ENCODE results near the gene TNFRSF17. TPM values are rescaled to one million over a fixed set of nuclear protein-coding genes. Genes with fewer than 3 reads are reported as not detected.
"Not testable (repeated sequence)": the region's sequence is repeated elsewhere in the genome, so short reads cannot be mapped to it uniquely, and the experiment has no call there.

Gene TNFRSF17
- total RNA-seq, 2 donors from 2014 or later, result not detected

GRCh38 chr16:11916524-11917285 is 48.3 kb upstream of the TNFRSF17 start:
- H3K4me3 ChIP-seq (ENCODE audit: low read length), result peak overlapping the region; percentile 62
- no peaks in the 10 kb centered on the region for H3K36me3 ChIP-seq (ENCODE audit: control insufficient read depth, insufficient read depth, low read length)
- H3K27ac Mint-ChIP-seq, result peak overlapping the region; percentile 91
- H3K4me1 Mint-ChIP-seq, result peaks cover 28% of the 10 kb centered on the region
- no peak overlapping the region for H3K27ac ChIP-seq (ENCODE audit: low read depth, low read length)
- WGBS, 2 experiments (ENCODE audit: insufficient coverage in 1 of 2, insufficient read length in 1 of 2), result 74 to 83% methylated on average over 11 to 13 of the region's 13 CpGs
- H3K27me3 Mint-ChIP-seq (ENCODE audit: insufficient read depth), result no peaks in the 10 kb centered on the region
- no peaks in the 10 kb centered on the region for H3K27me3 ChIP-seq (ENCODE audit: control insufficient read depth, insufficient read depth, low read length, poor library complexity, severe bottlenecking)
- peaks cover 2% of the 10 kb centered on the region for H3K36me3 Mint-ChIP-seq (ENCODE audit: low read depth)
- H3K9me3 ChIP-seq (ENCODE audit: control insufficient read depth, low read length), result no peaks in the 10 kb centered on the region
- no peaks in the 10 kb centered on the region for H3K4me1 ChIP-seq (ENCODE audit: control insufficient read depth, insufficient read depth, low read length)
- DNase-seq, result peak; percentile 55
- H3K9me3 Mint-ChIP-seq, result no peaks in the 10 kb centered on the region
- H3K9ac ChIP-seq (ENCODE audit: extremely low read depth, low read length, poor library complexity, severe bottlenecking), result peak overlapping the region; percentile 31
- peak overlapping the region; percentile 91 for H3K4me3 Mint-ChIP-seq
- no peak for TF ChIP-seq CTCF (conservative IDR thresholded peaks at IDR 0.05)

- not testable (repeated sequence) for H3K27me3 ChIP-seq (ENCODE audit: control insufficient read depth, insufficient read depth, low read length, poor library complexity, severe bottlenecking); H3K4me3 ChIP-seq (ENCODE audit: low read length); H3K4me1 ChIP-seq (ENCODE audit: control insufficient read depth, insufficient read depth, low read length); H3K36me3 Mint-ChIP-seq (ENCODE audit: low read depth); H3K27me3 Mint-ChIP-seq (ENCODE audit: insufficient read depth); H3K9me3 Mint-ChIP-seq; H3K36me3 ChIP-seq (ENCODE audit: control insufficient read depth, insufficient read depth, low read length); H3K4me1 Mint-ChIP-seq; H3K9me3 ChIP-seq (ENCODE audit: control insufficient read depth, low read length); DNase-seq; H3K27ac Mint-ChIP-seq; H3K27ac ChIP-seq (ENCODE audit: low read depth, low read length); H3K4me3 Mint-ChIP-seq; H3K9ac ChIP-seq (ENCODE audit: extremely low read depth, low read length, poor library complexity, severe bottlenecking)
- 91 to 92% methylated on average over 3 to 10 of the region's 10 CpGs for WGBS, 2 experiments (ENCODE audit: insufficient coverage in 1 of 2, insufficient read length in 1 of 2)
These were observed 41.0 kb upstream of the TNFRSF17 start for GRCh38 chr16:11924046-11924445.

GRCh38 chr16:11927350-11927749 is 37.7 kb upstream of the TNFRSF17 start:
- DNase-seq; H3K4me1 Mint-ChIP-seq; H3K27ac ChIP-seq (ENCODE audit: low read depth, low read length); H3K27me3 ChIP-seq (ENCODE audit: control insufficient read depth, insufficient read depth, low read length, poor library complexity, severe bottlenecking); H3K9ac ChIP-seq (ENCODE audit: extremely low read depth, low read length, poor library complexity, severe bottlenecking); H3K9me3 ChIP-seq (ENCODE audit: control insufficient read depth, low read length); H3K4me3 ChIP-seq (ENCODE audit: low read length); H3K4me3 Mint-ChIP-seq; H3K4me1 ChIP-seq (ENCODE audit: control insufficient read depth, insufficient read depth, low read length); H3K27ac Mint-ChIP-seq; H3K27me3 Mint-ChIP-seq (ENCODE audit: insufficient read depth); H3K36me3 ChIP-seq (ENCODE audit: control insufficient read depth, insufficient read depth, low read length); H3K36me3 Mint-ChIP-seq (ENCODE audit: low read depth); H3K9me3 Mint-ChIP-seq: not testable (repeated sequence)
- 79 to 100% methylated on average over 4 to 10 of the region's 13 CpGs for WGBS, 2 experiments (ENCODE audit: insufficient coverage in 1 of 2, insufficient read length in 1 of 2)

GRCh38 chr16:11941945-11942344 is 23.1 kb upstream of the TNFRSF17 start, which contains the start of gene NPIPB2:
Gene NPIPB2 (minus strand): TSS chr16:11942045. CDS start chr16:11942045, 0 bp downstream.
- H3K27ac Mint-ChIP-seq; H3K4me3 Mint-ChIP-seq; H3K4me3 ChIP-seq (ENCODE audit: low read length); H3K27me3 ChIP-seq (ENCODE audit: control insufficient read depth, insufficient read depth, low read length, poor library complexity, severe bottlenecking); H3K4me1 ChIP-seq (ENCODE audit: control insufficient read depth, insufficient read depth, low read length); DNase-seq; H3K9ac ChIP-seq (ENCODE audit: extremely low read depth, low read length, poor library complexity, severe bottlenecking); H3K9me3 ChIP-seq (ENCODE audit: control insufficient read depth, low read length); H3K4me1 Mint-ChIP-seq; H3K27ac ChIP-seq (ENCODE audit: low read depth, low read length); H3K27me3 Mint-ChIP-seq (ENCODE audit: insufficient read depth); H3K36me3 Mint-ChIP-seq (ENCODE audit: low read depth); H3K9me3 Mint-ChIP-seq; H3K36me3 ChIP-seq (ENCODE audit: control insufficient read depth, insufficient read depth, low read length): not testable (repeated sequence)
- 84% methylated on average over 2 of the region's 4 CpGs; no CpG with 5 or more reads in 1 of the 2 experiments for WGBS, 2 experiments (ENCODE audit: insufficient coverage in 1 of 2, insufficient read length in 1 of 2)
